ENCODE data around the gene HES4.

- TF ChIP-seq CTCF (IDR thresholded peaks at IDR 0.05) (peak in 1 of 3 donors; percentile 61), POLR2A (IDR thresholded peaks at IDR 0.05) (no peak)
Measured at GRCh38 chr1:1000357-1001056, 610 bp upstream of the HES4 start.

All from lower leg skin (tissue), 3 donors.